Activated T-helper 2 cell treated with anti-CD3 and anti-CD28 coated beads, Interferon-gamma antibody, Interleukin-2, Interleukin-4, amounts not matched to agents 10 μg/mL and 5 μg/mL and 100 μg/mL, durations not matched to agents 14 hours and 24 hours and 36 hours (primary cell): Measurements from ENCODE around the gene VN1R5. TPM values are rescaled to one million over a fixed set of nuclear protein-coding genes. Genes with fewer than 3 reads are reported as not detected.
"Not testable (repeated sequence)": the region's sequence is repeated elsewhere in the genome, so short reads cannot be mapped to it uniquely, and the experiment has no call there.

ENCODE experiments used
- DNase-seq: peaks from one replicate; pipeline ENCODE4 v3.0.0; 2021; ENCODE audit warnings: low spot score
- H3K27ac Mint-ChIP-seq: one replicate; pipeline ENCODE4 v1.8.0; 2021; ENCODE audit warnings: mixed read lengths
- H3K27me3 Mint-ChIP-seq: one replicate; pipeline ENCODE4 v1.8.0; 2021; ENCODE audit warnings: low read depth, mixed read lengths
- H3K36me3 Mint-ChIP-seq: one replicate; pipeline ENCODE4 v1.8.0; 2021; ENCODE audit warnings: low read depth, mixed read lengths
- H3K4me1 Mint-ChIP-seq: one replicate; pipeline ENCODE4 v1.8.0; 2021; ENCODE audit warnings: low read depth, mixed read lengths
- H3K4me3 Mint-ChIP-seq: one replicate; pipeline ENCODE4 v1.8.0; 2021; ENCODE audit warnings: low read depth, mild to moderate bottlenecking, moderate library complexity, mixed read lengths
- H3K9me3 Mint-ChIP-seq: one replicate; pipeline ENCODE4 v1.8.0; 2021; ENCODE audit warnings: mixed read lengths
- intact Hi-C: fragments of 100-400 bp; cut with micrococcal nuclease; formaldehyde crosslinking; loops from one replicate; pipeline ENCODE4 v1.15.1; 2023
- total RNA-seq: library from RNA; stranded (reverse); gene quantifications from 2 replicates; pipeline ENCODE4 v1.2.3, GENCODE V29; 2022

The VN1R5 gene
- total RNA-seq: not detected in 2 replicates

- H3K27ac Mint-ChIP-seq, intact Hi-C loops, DNase-seq, H3K4me1 Mint-ChIP-seq, H3K36me3 Mint-ChIP-seq, H3K4me3 Mint-ChIP-seq, H3K27me3 Mint-ChIP-seq: not testable (repeated sequence)
- peaks cover 20% of the 10 kb centered on the region for H3K9me3 Mint-ChIP-seq
Measured at GRCh38 chr1:247255772-247256171, at the start of gene VN1R5. Gene VN1R5, plus strand, starts transcription at chr1:247256072.

GRCh38 chr1:247209396-247209795 lies 46.5 kb upstream of the VN1R5 start:
- H3K27ac Mint-ChIP-seq: peak overlapping the region; percentile 38
- peak overlapping the region; percentile 86 for H3K4me3 Mint-ChIP-seq
- peaks cover 45% of the 10 kb centered on the region for H3K4me1 Mint-ChIP-seq
- intact Hi-C loops: no loop called here
- H3K27me3 Mint-ChIP-seq: no peaks in the 10 kb centered on the region
- H3K36me3 Mint-ChIP-seq: peaks cover 60% of the 10 kb centered on the region
- peaks cover 27% of the 10 kb centered on the region for H3K9me3 Mint-ChIP-seq
- no peak for DNase-seq

- no peak for DNase-seq
- Mint-ChIP-seq H3K4me1 (peaks cover 47% of the 10 kb centered on the region), H3K4me3 (peak overlapping the region; percentile 86), H3K36me3 (peaks cover 54% of the 10 kb centered on the region), H3K27me3 (no peaks in the 10 kb centered on the region), H3K27ac (peak overlapping the region; percentile 93), H3K9me3 (peaks cover 27% of the 10 kb centered on the region)
- intact Hi-C loops: loop anchor here (1.0 to 10.0 kb wide), 6 partner anchors 43 to 279 kb away; partner anchors contain the start of genes AHCTF1, ZNF496, ZNF669 and ZNF670
Measured at GRCh38 chr1:247210062-247210375, 45.9 kb upstream of the VN1R5 start.

GRCh38 chr1:247210376-247211117 lies 45.3 kb upstream of the VN1R5 start:
- intact Hi-C loops: loop anchor here (1.0 to 10.0 kb wide), 6 partner anchors 43 to 280 kb away; partner anchors contain the start of genes AHCTF1, ZNF496, ZNF669 and ZNF670
- Mint-ChIP-seq H3K27me3 (no peaks in the 10 kb centered on the region), H3K27ac (peak overlapping the region; percentile 93), H3K36me3 (peaks cover 49% of the 10 kb centered on the region), H3K4me1 (peaks cover 48% of the 10 kb centered on the region), H3K4me3 (peak overlapping the region; percentile 86), H3K9me3 (peaks cover 25% of the 10 kb centered on the region)
- DNase-seq: peak; percentile 94

- H3K27me3 Mint-ChIP-seq: no peaks in the 10 kb centered on the region
- DNase-seq: no peak
- peaks cover 46% of the 10 kb centered on the region for H3K4me1 Mint-ChIP-seq
- H3K4me3 Mint-ChIP-seq: peak overlapping the region; percentile 30
- H3K9me3 Mint-ChIP-seq: peaks cover 17% of the 10 kb centered on the region
- H3K36me3 Mint-ChIP-seq: peaks cover 41% of the 10 kb centered on the region
- H3K27ac Mint-ChIP-seq: no peak overlapping the region
- intact Hi-C loops: loop anchor here (2.0 to 10.0 kb wide), 5 partner anchors 44 to 281 kb away; partner anchors contain the start of genes AHCTF1, ZNF669 and ZNF670
Measured at GRCh38 chr1:247211339-247211738, 44.5 kb upstream of the VN1R5 start.

- H3K27ac Mint-ChIP-seq: no peak overlapping the region
- intact Hi-C loops: loop anchor here (5.0 to 10.0 kb wide), 2 partner anchors 45 to 193 kb away; no protein-coding TSS in a partner anchor
- peaks cover 3% of the 10 kb centered on the region for H3K27me3 Mint-ChIP-seq
- DNase-seq: no peak
- H3K4me1 Mint-ChIP-seq: peaks cover 46% of the 10 kb centered on the region
- peaks cover 16% of the 10 kb centered on the region for H3K9me3 Mint-ChIP-seq
- peaks cover 34% of the 10 kb centered on the region for H3K36me3 Mint-ChIP-seq
- peak overlapping the region; percentile 30 for H3K4me3 Mint-ChIP-seq
Measured at GRCh38 chr1:247212012-247212411, 43.9 kb upstream of the VN1R5 start.

- no peak overlapping the region for H3K27ac Mint-ChIP-seq
- H3K9me3 Mint-ChIP-seq: peaks cover 12% of the 10 kb centered on the region
- intact Hi-C loops: loop anchor here (5.0 to 10.0 kb wide), 2 partner anchors 46 to 192 kb away; no protein-coding TSS in a partner anchor
- H3K36me3 Mint-ChIP-seq: peaks cover 25% of the 10 kb centered on the region
- H3K27me3 Mint-ChIP-seq: peaks cover 3% of the 10 kb centered on the region
- H3K4me3 Mint-ChIP-seq: no peak overlapping the region
- H3K4me1 Mint-ChIP-seq: peaks cover 40% of the 10 kb centered on the region
- DNase-seq: no peak
Measured at GRCh38 chr1:247212627-247213617, 43.0 kb upstream of the VN1R5 start.

- Mint-ChIP-seq H3K27me3 (peaks cover 3% of the 10 kb centered on the region), H3K27ac (no peak overlapping the region)
Measured at GRCh38 chr1:247216261-247216660, 39.6 kb upstream of the VN1R5 start.

GRCh38 chr1:247218121-247218651 lies 37.7 kb upstream of the VN1R5 start:
- Mint-ChIP-seq H3K27me3 (peaks cover 3% of the 10 kb centered on the region), H3K4me3 (no peak overlapping the region), H3K4me1 (peaks cover 9% of the 10 kb centered on the region), H3K9me3 (peaks cover 23% of the 10 kb centered on the region), H3K27ac (no peak overlapping the region), H3K36me3 (no peaks in the 10 kb centered on the region)
- DNase-seq: no peak
- intact Hi-C loops: loop anchor here (10.0 kb wide), 1 partner anchor 187 kb away; no protein-coding TSS in a partner anchor

More at GRCh38 chr1:247216261-247216660, 39.6 kb upstream of the VN1R5 start:
- DNase-seq: no peak
- intact Hi-C loops: loop anchor here (10.0 kb wide), 1 partner anchor 189 kb away; no protein-coding TSS in a partner anchor
- Mint-ChIP-seq H3K36me3 (no peaks in the 10 kb centered on the region), H3K4me3 (no peak overlapping the region), H3K9me3 (peaks cover 10% of the 10 kb centered on the region), H3K4me1 (peaks cover 24% of the 10 kb centered on the region)

- peaks cover 32% of the 10 kb centered on the region for H3K9me3 Mint-ChIP-seq
- H3K27me3 Mint-ChIP-seq, H3K4me1 Mint-ChIP-seq, intact Hi-C loops, DNase-seq, H3K36me3 Mint-ChIP-seq, H3K27ac Mint-ChIP-seq, H3K4me3 Mint-ChIP-seq: not testable (repeated sequence)
Measured at GRCh38 chr1:247220280-247220679, 35.6 kb upstream of the VN1R5 start.

- Mint-ChIP-seq H3K27ac (no peak overlapping the region), H3K27me3 (no peaks in the 10 kb centered on the region), H3K4me3 (no peak overlapping the region), H3K36me3 (no peaks in the 10 kb centered on the region), H3K9me3 (peaks cover 39% of the 10 kb centered on the region), H3K4me1 (no peaks in the 10 kb centered on the region)
- intact Hi-C loops: no loop called here
- no peak for DNase-seq
Measured at GRCh38 chr1:247222840-247223239, 33.0 kb upstream of the VN1R5 start.

GRCh38 chr1:247224822-247225221 lies 31.1 kb upstream of the VN1R5 start:
- no peaks in the 10 kb centered on the region for H3K27me3 Mint-ChIP-seq

More at GRCh38 chr1:247224822-247225221, 31.1 kb upstream of the VN1R5 start:
- no peak overlapping the region for H3K27ac Mint-ChIP-seq
- peaks cover 55% of the 10 kb centered on the region for H3K9me3 Mint-ChIP-seq
- H3K4me1 Mint-ChIP-seq: no peaks in the 10 kb centered on the region
- intact Hi-C loops: no loop called here
- DNase-seq: no peak
- no peaks in the 10 kb centered on the region for H3K36me3 Mint-ChIP-seq
- H3K4me3 Mint-ChIP-seq: no peak overlapping the region
